ENCODE data around the gene PRR33.

Gene PRR33

GRCh38 chr11:1879941-1880720 lies 11.6 kb downstream of the PRR33 start:
- WGBS = 81% methylated on average over 32 of the region's 32 CpGs

GRCh38 chr11:1879342-1879940 lies 12.3 kb downstream of the PRR33 start:
- Histone ChIP-seq H2AK5ac (ENCODE audit: low read length, severe bottlenecking) (peak overlapping the region; percentile 84), H3K4ac (ENCODE audit: low read depth in 1 of 2, low read length in 2 of 2) (peak overlapping the region; percentile 54 to 61), H2BK120ac (ENCODE audit: low read depth, low read length) (peak overlapping the region; percentile 65), H3K23ac (ENCODE audit: low read length in 2 of 2) (no peak overlapping the region), H3K4me1 (ENCODE audit: control insufficient read depth, insufficient read depth, low read depth, low read length) (peaks cover 60% of the 10 kb centered on the region), H3K18ac (ENCODE audit: low read depth in 1 of 2, low read length in 2 of 2) (peak overlapping the region in 1 of 2 experiments; percentile 81), H3K9me3 (ENCODE audit: control insufficient read depth, low read length) (no peaks in the 10 kb centered on the region), H2AFZ (ENCODE audit: low read depth, low read length) (no peak overlapping the region), H3K9ac (ENCODE audit: low read length) (peak overlapping the region; percentile 88), H2BK15ac (ENCODE audit: low read depth, poor library complexity, severe bottlenecking) (peak overlapping the region; percentile 60), H3K36me3 (ENCODE audit: control insufficient read depth in 1 of 2, insufficient read depth in 2 of 2, low read depth in 1 of 2, low read length in 2 of 2) (peaks cover 3 to 17% of the 10 kb centered on the region in 2 experiments), H3K27me3 (ENCODE audit: control insufficient read depth in 1 of 2, insufficient read depth in 1 of 2, low read length in 2 of 2) (no peaks in the 10 kb centered on the region), H3K27ac (ENCODE audit: low read length, poor library complexity, severe bottlenecking) (no peak overlapping the region), H2BK12ac (ENCODE audit: low read length in 2 of 2) (peak overlapping the region; percentile 59 to 97), H3K4me3 (ENCODE audit: insufficient read depth in 1 of 2, low read depth in 1 of 2, low read length in 2 of 2) (no peak overlapping the region), H3K4me2 (ENCODE audit: low read length, poor library complexity, severe bottlenecking) (no peak overlapping the region), H3K14ac (ENCODE audit: low read length in 2 of 2) (peak overlapping the region in 1 of 2 experiments; percentile 36), H3K79me1 (replicated peaks; ENCODE audit: low read length, poor library complexity, severe bottlenecking) (peaks cover 2% of the 10 kb centered on the region), H4K8ac (ENCODE audit: low read length) (peak overlapping the region; percentile 59), H4K91ac (ENCODE audit: low read length) (peak overlapping the region; percentile 79), H2BK5ac (ENCODE audit: low read depth, low read length, poor library complexity, severe bottlenecking) (no peak overlapping the region)
- 95% methylated on average over 12 of the region's 13 CpGs for WGBS
- no peak for DNase-seq

More at GRCh38 chr11:1879941-1880720, 11.6 kb downstream of the PRR33 start:
- no peak overlapping the region for H3K4me2 ChIP-seq (ENCODE audit: low read length, poor library complexity, severe bottlenecking)
- peak overlapping the region in 1 of 2 experiments; percentile 45 for H3K4me3 ChIP-seq (ENCODE audit: insufficient read depth in 1 of 2, low read depth in 1 of 2, low read length in 2 of 2)
- H3K27ac ChIP-seq (ENCODE audit: low read length, poor library complexity, severe bottlenecking) = no peak overlapping the region
- peaks cover 1% of the 10 kb centered on the region for H3K79me1 ChIP-seq (replicated peaks; ENCODE audit: low read length, poor library complexity, severe bottlenecking)
- peaks cover 4 to 24% of the 10 kb centered on the region in 2 experiments for H3K36me3 ChIP-seq (ENCODE audit: control insufficient read depth in 1 of 2, insufficient read depth in 2 of 2, low read depth in 1 of 2, low read length in 2 of 2)
- H4K91ac ChIP-seq (ENCODE audit: low read length) = peak overlapping the region; percentile 79
- H4K8ac ChIP-seq (ENCODE audit: low read length) = peak overlapping the region; percentile 79
- H3K4me1 ChIP-seq (ENCODE audit: control insufficient read depth, insufficient read depth, low read depth, low read length) = peaks cover 54% of the 10 kb centered on the region
- peak overlapping the region; percentile 5 to 61 for H3K4ac ChIP-seq (ENCODE audit: low read depth in 1 of 2, low read length in 2 of 2)
- peak overlapping the region; percentile 67 to 81 for H3K18ac ChIP-seq (ENCODE audit: low read depth in 1 of 2, low read length in 2 of 2)
- H3K14ac ChIP-seq (ENCODE audit: low read length in 2 of 2) = peak overlapping the region in 1 of 2 experiments; percentile 41
- peak overlapping the region; percentile 60 for H2BK15ac ChIP-seq (ENCODE audit: low read depth, poor library complexity, severe bottlenecking)
- H2AFZ ChIP-seq (ENCODE audit: low read depth, low read length) = no peak overlapping the region
- H2BK12ac ChIP-seq (ENCODE audit: low read length in 2 of 2) = peak overlapping the region; percentile 91 to 97
- no peaks in the 10 kb centered on the region for H3K9me3 ChIP-seq (ENCODE audit: control insufficient read depth, low read length)
- H3K23ac ChIP-seq (ENCODE audit: low read length in 2 of 2) = no peak overlapping the region
- H2AK5ac ChIP-seq (ENCODE audit: low read length, severe bottlenecking) = peak overlapping the region; percentile 84
- no peaks in the 10 kb centered on the region for H3K27me3 ChIP-seq (ENCODE audit: control insufficient read depth in 1 of 2, insufficient read depth in 1 of 2, low read length in 2 of 2)
- no peak overlapping the region for H2BK5ac ChIP-seq (ENCODE audit: low read depth, low read length, poor library complexity, severe bottlenecking)
- H3K9ac ChIP-seq (ENCODE audit: low read length) = peak overlapping the region; percentile 88
- DNase-seq = peak; percentile 25
- H2BK120ac ChIP-seq (ENCODE audit: low read depth, low read length) = peak overlapping the region; percentile 65

GRCh38 chr11:1878137-1879031 lies 13.3 kb downstream of the PRR33 start:
- H3K9me3 ChIP-seq (ENCODE audit: control insufficient read depth, low read length) = no peaks in the 10 kb centered on the region
- H3K79me1 ChIP-seq (replicated peaks; ENCODE audit: low read length, poor library complexity, severe bottlenecking) = peaks cover 2% of the 10 kb centered on the region
- H3K9ac ChIP-seq (ENCODE audit: low read length) = peak overlapping the region; percentile 61
- peak overlapping the region; percentile 19 to 98 for H3K4ac ChIP-seq (ENCODE audit: low read depth in 1 of 2, low read length in 2 of 2)
- H3K27ac ChIP-seq (ENCODE audit: low read length, poor library complexity, severe bottlenecking) = no peak overlapping the region
- peak overlapping the region; percentile 24 for H2AK5ac ChIP-seq (ENCODE audit: low read length, severe bottlenecking)
- no peak overlapping the region for H2AFZ ChIP-seq (ENCODE audit: low read depth, low read length)
- H3K36me3 ChIP-seq (ENCODE audit: control insufficient read depth in 1 of 2, insufficient read depth in 2 of 2, low read depth in 1 of 2, low read length in 2 of 2) = peaks cover 0 to 6% of the 10 kb centered on the region in 2 experiments
- no peak for DNase-seq
- peak overlapping the region; percentile 96 for H4K91ac ChIP-seq (ENCODE audit: low read length)
- whole genome bisulfite sequencing = 88% methylated on average over 28 of the region's 30 CpGs
- H2BK5ac ChIP-seq (ENCODE audit: low read depth, low read length, poor library complexity, severe bottlenecking) = no peak overlapping the region
- H3K27me3 ChIP-seq (ENCODE audit: control insufficient read depth in 1 of 2, insufficient read depth in 1 of 2, low read length in 2 of 2) = no peaks in the 10 kb centered on the region
- peak overlapping the region; percentile 89 for H2BK120ac ChIP-seq (ENCODE audit: low read depth, low read length)
- peak overlapping the region; percentile 86 to 94 for H2BK12ac ChIP-seq (ENCODE audit: low read length in 2 of 2)
- peaks cover 67% of the 10 kb centered on the region for H3K4me1 ChIP-seq (ENCODE audit: control insufficient read depth, insufficient read depth, low read depth, low read length)
- no peak overlapping the region for H3K4me3 ChIP-seq (ENCODE audit: insufficient read depth in 1 of 2, low read depth in 1 of 2, low read length in 2 of 2)
- peak overlapping the region; percentile 82 for H2BK15ac ChIP-seq (ENCODE audit: low read depth, poor library complexity, severe bottlenecking)
- peak overlapping the region; percentile 64 to 79 for H3K18ac ChIP-seq (ENCODE audit: low read depth in 1 of 2, low read length in 2 of 2)
- H3K4me2 ChIP-seq (ENCODE audit: low read length, poor library complexity, severe bottlenecking) = no peak overlapping the region
- no peak overlapping the region for H3K23ac ChIP-seq (ENCODE audit: low read length in 2 of 2)
- H3K14ac ChIP-seq (ENCODE audit: low read length in 2 of 2) = peak overlapping the region in 1 of 2 experiments; percentile 46
- peak overlapping the region; percentile 70 for H4K8ac ChIP-seq (ENCODE audit: low read length)

All from mesenchymal stem cell (in vitro differentiated cells and primary cell).